ENCODE measurements around the gene RAPGEF2.
"Not testable (repeated sequence)": the region's sequence is repeated elsewhere in the genome, so short reads cannot be mapped to it uniquely, and the experiment has no call there.

Gene RAPGEF2

DNA sequence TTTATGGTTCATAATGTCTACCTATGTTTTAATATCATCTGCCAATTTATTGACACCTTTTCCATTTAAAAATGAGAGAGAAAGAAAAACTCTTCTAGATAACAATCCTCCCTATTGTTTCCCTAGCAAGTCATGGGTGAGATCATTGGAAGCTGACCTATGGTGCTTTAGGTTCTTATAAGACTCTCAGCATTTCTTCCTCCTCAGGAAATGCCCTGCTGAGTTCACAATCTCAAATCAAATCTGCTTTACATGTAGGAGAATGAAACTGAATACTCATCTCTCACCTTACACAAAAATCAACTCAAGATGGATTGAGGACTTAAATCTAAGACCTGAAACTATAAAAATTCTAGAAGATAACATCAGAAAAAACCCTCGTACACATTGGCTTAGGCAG lies 267.4 kb downstream of the RAPGEF2 start:
- no peaks in the 10 kb centered on the region for H3K27me3 ChIP-seq (ENCODE audit: insufficient read depth, low read depth, severe bottlenecking)
- no peak overlapping the region for H3K27ac ChIP-seq
- H3K4me3 ChIP-seq (ENCODE audit: low read depth, low read length) = no peak overlapping the region
- DNase-seq = no peak
- H3K36me3 ChIP-seq = no peaks in the 10 kb centered on the region
- TF ChIP-seq, protein P1, sequence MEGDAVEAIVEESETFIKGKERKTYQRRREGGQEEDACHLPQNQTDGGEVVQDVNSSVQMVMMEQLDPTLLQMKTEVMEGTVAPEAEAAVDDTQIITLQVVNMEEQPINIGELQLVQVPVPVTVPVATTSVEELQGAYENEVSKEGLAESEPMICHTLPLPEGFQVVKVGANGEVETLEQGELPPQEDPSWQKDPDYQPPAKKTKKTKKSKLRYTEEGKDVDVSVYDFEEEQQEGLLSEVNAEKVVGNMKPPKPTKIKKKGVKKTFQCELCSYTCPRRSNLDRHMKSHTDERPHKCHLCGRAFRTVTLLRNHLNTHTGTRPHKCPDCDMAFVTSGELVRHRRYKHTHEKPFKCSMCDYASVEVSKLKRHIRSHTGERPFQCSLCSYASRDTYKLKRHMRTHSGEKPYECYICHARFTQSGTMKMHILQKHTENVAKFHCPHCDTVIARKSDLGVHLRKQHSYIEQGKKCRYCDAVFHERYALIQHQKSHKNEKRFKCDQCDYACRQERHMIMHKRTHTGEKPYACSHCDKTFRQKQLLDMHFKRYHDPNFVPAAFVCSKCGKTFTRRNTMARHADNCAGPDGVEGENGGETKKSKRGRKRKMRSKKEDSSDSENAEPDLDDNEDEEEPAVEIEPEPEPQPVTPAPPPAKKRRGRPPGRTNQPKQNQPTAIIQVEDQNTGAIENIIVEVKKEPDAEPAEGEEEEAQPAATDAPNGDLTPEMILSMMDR (IDR thresholded peaks at IDR 0.05; ENCODE audit: low read depth, low read length) = no peak
- H3K9me3 ChIP-seq (ENCODE audit: severe bottlenecking) = peaks cover 3% of the 10 kb centered on the region

DNA sequence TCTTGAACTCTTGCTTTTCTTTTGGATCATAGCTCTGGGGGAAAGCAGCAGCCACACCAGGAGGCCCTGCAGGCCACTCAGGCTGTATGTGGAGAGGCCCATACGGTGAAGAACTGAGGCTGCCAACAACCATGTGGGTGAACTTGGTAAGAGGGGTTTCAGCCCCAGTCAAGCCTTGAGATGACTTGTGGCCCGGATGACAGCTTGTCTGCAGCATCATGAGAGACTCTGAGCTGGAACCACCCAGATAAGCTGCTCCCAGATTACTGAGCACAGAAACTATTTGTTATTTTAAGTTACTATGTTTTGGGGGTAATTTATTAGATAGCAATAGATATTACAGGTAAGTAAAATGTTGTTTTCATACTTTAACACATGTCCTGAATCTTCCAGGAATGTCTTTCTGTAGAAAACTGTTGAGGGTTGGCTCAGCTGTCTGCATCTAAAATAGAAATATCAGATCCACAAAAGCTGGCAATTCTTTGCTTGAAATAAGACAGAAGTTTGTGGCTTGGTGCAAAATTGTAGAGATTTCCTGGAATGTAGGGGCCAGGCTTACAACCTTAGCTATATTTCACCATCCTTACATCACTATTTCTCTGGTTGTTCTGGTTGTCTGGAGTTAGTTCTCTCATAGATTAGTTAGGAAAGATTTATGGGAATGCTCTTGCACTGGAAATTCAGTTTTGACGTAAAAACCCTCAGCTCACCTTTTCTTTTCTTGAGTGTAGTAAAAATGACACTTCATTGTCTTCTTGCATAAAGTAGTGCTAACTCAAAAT lies 272.1 kb downstream of the RAPGEF2 start:
- TF ChIP-seq, protein P1 (IDR thresholded peaks at IDR 0.05; ENCODE audit: low read depth, low read length) = no peak
- no peak for DNase-seq
- no peak overlapping the region for H3K4me3 ChIP-seq (ENCODE audit: low read depth, low read length)
- H3K9me3 ChIP-seq (ENCODE audit: severe bottlenecking) = no peaks in the 10 kb centered on the region
- no peaks in the 10 kb centered on the region for H3K27me3 ChIP-seq (ENCODE audit: insufficient read depth, low read depth, severe bottlenecking)
- no peaks in the 10 kb centered on the region for H3K36me3 ChIP-seq
- no peak overlapping the region for H3K27ac ChIP-seq

DNA sequence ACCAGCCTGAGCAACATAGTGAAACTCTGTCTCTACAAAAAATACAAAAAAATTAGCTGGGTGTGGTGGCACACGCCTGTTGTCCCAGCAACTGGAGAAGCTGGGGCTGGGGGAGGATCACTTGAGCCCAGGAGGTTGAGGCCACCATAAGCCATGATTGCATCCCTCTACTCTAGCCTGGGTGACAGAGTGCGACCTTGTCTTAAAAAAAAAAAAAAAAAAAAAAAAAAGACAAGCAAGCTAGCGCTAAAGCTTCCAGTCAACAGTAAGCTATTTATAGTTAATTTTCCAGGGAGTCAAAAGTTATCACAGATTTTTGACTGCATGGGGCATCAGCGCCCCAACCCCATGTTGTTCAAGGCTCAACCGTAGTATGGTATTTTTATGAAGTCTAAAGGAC lies 273.4 kb downstream of the RAPGEF2 start:
- no peaks in the 10 kb centered on the region for H3K27me3 ChIP-seq (ENCODE audit: insufficient read depth, low read depth, severe bottlenecking)
- H3K4me3 ChIP-seq (ENCODE audit: low read depth, low read length) = no peak overlapping the region
- TF ChIP-seq, protein P1 (IDR thresholded peaks at IDR 0.05; ENCODE audit: low read depth, low read length) = no peak
- H3K36me3 ChIP-seq = no peaks in the 10 kb centered on the region
- no peak overlapping the region for H3K27ac ChIP-seq
- no peak for DNase-seq
- no peaks in the 10 kb centered on the region for H3K9me3 ChIP-seq (ENCODE audit: severe bottlenecking)

DNA sequence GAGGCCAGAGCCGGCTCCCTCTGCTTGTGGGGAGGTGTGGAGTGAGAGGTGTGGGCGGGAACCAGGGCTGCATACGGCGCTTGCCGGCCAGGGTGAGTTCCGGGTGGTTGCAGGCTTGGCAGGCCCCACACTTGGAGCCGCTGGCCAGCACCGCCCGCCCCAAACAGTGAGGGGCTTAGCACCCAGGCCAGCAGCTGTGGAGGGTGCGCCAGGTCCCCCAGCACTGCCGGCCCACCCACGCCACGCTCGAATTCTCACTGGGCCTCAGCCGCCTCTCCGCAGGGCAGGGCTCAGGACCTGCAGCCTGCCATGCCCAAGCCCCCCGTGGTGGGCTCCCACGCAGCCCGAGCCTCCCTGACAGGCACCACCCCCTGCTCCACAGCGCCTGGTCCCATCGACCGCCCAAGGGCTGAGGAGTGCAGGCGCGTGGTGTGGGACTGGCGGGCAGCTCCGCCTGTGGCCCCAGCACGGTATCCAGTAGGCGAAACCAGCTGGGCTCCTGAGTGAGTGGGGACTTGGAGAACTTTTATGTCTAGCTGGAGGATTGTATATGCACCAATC lies 275.3 kb downstream of the RAPGEF2 start:
- no peaks in the 10 kb centered on the region for H3K9me3 ChIP-seq (ENCODE audit: severe bottlenecking)
- no peaks in the 10 kb centered on the region for H3K27me3 ChIP-seq (ENCODE audit: insufficient read depth, low read depth, severe bottlenecking)
- TF ChIP-seq, protein P1 (IDR thresholded peaks at IDR 0.05; ENCODE audit: low read depth, low read length) = no peak
- no peak overlapping the region for H3K4me3 ChIP-seq (ENCODE audit: low read depth, low read length)
- no peak overlapping the region for H3K27ac ChIP-seq
- no peak for DNase-seq
- H3K36me3 ChIP-seq = no peaks in the 10 kb centered on the region

DNA sequence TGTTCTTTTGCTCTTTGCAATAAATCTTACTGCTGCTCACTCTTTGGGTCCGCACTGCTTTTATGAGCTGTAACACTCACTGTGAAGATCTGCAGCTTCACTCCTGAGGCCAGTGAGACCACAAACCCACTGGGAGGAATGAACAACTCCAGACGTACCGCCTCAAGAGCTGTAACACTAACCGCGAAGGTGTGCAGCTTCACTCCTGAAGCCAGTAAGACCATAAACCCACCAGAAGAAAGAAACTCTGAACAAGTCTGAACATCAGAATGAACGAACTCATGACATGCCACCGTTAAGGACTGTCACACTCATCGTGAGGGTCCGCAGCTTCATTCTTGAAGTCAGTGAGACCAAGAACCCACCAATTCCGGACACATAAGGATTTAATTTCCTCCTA lies 276.2 kb downstream of the RAPGEF2 start:
- not testable (repeated sequence) for H3K27me3 ChIP-seq (ENCODE audit: insufficient read depth, low read depth, severe bottlenecking); H3K36me3 ChIP-seq; H3K9me3 ChIP-seq (ENCODE audit: severe bottlenecking); H3K4me3 ChIP-seq (ENCODE audit: low read depth, low read length); H3K27ac ChIP-seq; DNase-seq

DNA sequence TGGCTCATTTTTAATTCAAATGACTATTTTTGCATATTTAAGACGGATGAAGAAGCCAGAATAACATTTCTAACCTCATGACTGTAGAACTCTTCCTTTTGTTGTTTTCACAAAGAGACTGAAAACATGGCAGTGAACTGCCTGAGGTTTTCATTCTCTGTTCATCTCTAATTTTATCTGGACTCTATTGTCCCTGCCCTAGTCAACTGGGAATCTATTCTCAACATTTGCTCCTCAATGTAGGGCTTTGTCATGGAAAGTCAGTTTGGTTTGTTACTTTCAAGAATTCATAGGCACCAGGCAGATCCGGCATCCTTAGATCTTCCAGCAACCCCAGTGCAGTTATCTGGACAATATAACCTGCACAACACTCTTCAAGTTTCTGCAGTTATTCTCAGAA lies 277.0 kb downstream of the RAPGEF2 start:
- Histone ChIP-seq H3K36me3 (no peaks in the 10 kb centered on the region), H3K27ac (no peak overlapping the region), H3K9me3 (ENCODE audit: severe bottlenecking) (no peaks in the 10 kb centered on the region), H3K27me3 (ENCODE audit: insufficient read depth, low read depth, severe bottlenecking) (no peaks in the 10 kb centered on the region), H3K4me3 (ENCODE audit: low read depth, low read length) (no peak overlapping the region)
- TF ChIP-seq, protein P1 (IDR thresholded peaks at IDR 0.05; ENCODE audit: low read depth, low read length) = no peak
- DNase-seq = no peak

All from WERI-Rb-1 (cell line).